A673 (cell line): ENCODE data around the gene PDCD7. TPM values are rescaled to one million over a fixed set of nuclear protein-coding genes. Genes with fewer than 3 reads are reported as not detected.

Experiments
- BruUV-seq: library from RNA; stranded (reverse); fragments of 400-500 nt; replicated peaks from 2 replicates; lab custom pipeline; 2021; lab: Mats Ljungman, UMichigan
- CTCF ChIA-PET: fragments of 300-600 bp; sonication (Branson Sonifier 250); formaldehyde crosslinking; loops from one replicate; lab custom pipeline; 2022; ENCODE audit warnings: antibody characterized with exemption; lab: Charles Lee
- POLR2A ChIA-PET: fragments of 300-600 bp; sonication (Branson Sonifier 250); formaldehyde crosslinking; loops from one replicate; lab custom pipeline; 2022; ENCODE audit warnings: antibody characterized with exemption; ENCODE audit not compliant: low non-redundant PET; lab: Charles Lee
- DNase-seq: peaks from one replicate; pipeline ENCODE4 v3.0.0-alpha.2; 2015; ENCODE audit warnings: low spot score
- H3K27ac ChIP-seq: fragments of 200-600 bp; sonication (generic); 2 replicates; pipeline ENCODE4 v1.5.1; 2016; ENCODE audit warnings: mixed run types, low read depth, mild to moderate bottlenecking, mixed read lengths, antibody characterized with exemption, low read length; ENCODE audit not compliant: poor library complexity, severe bottlenecking
- H3K27me3 ChIP-seq: fragments of 200-600 bp; sonication (generic); replicated peaks from 2 replicates; pipeline ENCODE4 v1.6.1; 2017; ENCODE audit warnings: mixed run types, low read depth, mild to moderate bottlenecking, mixed read lengths, antibody characterized with exemption, low read length; ENCODE audit not compliant: insufficient read depth, poor library complexity
- H3K36me3 ChIP-seq: fragments of 200-600 bp; sonication (generic); 2 replicates; pipeline ENCODE4 v1.6.1; 2016; ENCODE audit warnings: mixed run types, mild to moderate bottlenecking, mixed read lengths, antibody characterized with exemption, low read length; ENCODE audit not compliant: insufficient read depth, poor library complexity, severe bottlenecking
- H3K4me1 ChIP-seq: fragments of 200-600 bp; sonication (generic); 2 replicates; pipeline ENCODE4 v1.6.1; 2017; ENCODE audit warnings: mixed run types, mild to moderate bottlenecking, mixed read lengths, antibody characterized with exemption, low read length; ENCODE audit not compliant: insufficient read depth, poor library complexity, severe bottlenecking
- H3K4me3 ChIP-seq: fragments of 200-600 bp; sonication (generic); 2 replicates; pipeline ENCODE4 v1.5.1; 2016; ENCODE audit warnings: low read depth, mixed run types, mild to moderate bottlenecking, mixed read lengths, low read length; ENCODE audit not compliant: poor library complexity, severe bottlenecking
- H3K9me3 ChIP-seq: fragments of 200-600 bp; sonication (generic); 2 replicates; pipeline ENCODE4 v1.6.1; 2016; ENCODE audit warnings: mixed run types, low read depth, mild to moderate bottlenecking, mixed read lengths, antibody characterized with exemption, low read length; ENCODE audit not compliant: poor library complexity, severe bottlenecking
- EZH2 ChIP-seq: fragments of 200-600 bp; sonication (generic); IDR thresholded peaks from 2 replicates; pipeline ENCODE4 v1.6.1; 2017; ENCODE audit warnings: borderline replicate concordance, low read depth, mild to moderate bottlenecking, mixed read lengths, antibody characterized with exemption, low read length; ENCODE audit not compliant: poor library complexity, severe bottlenecking
- intact Hi-C: fragments of 100-400 bp; cut with micrococcal nuclease; formaldehyde crosslinking; loops from one replicate; pipeline ENCODE4 v1.10.0; 2022; ENCODE audit not compliant: unreplicated experiment
- total RNA-seq: library from RNA; stranded (reverse); gene quantifications from 2 replicates; pipeline ENCODE4 v1.2.3, GENCODE V29; 2021
- TF ChIP-seq, protein P1 (sequence below): fragments of 300-800, 200-600 bp; sonication (generic); conservative IDR thresholded peaks from 2 replicates; pipeline ENCODE4 v1.5.1; 2017; ENCODE audit warnings: low read depth, mild to moderate bottlenecking, antibody characterized with exemption, low read length, moderate library complexity, mixed read lengths

Gene PDCD7
- total RNA-seq, 1 experiment from 2014 or later: 39.1 TPM

DNA sequence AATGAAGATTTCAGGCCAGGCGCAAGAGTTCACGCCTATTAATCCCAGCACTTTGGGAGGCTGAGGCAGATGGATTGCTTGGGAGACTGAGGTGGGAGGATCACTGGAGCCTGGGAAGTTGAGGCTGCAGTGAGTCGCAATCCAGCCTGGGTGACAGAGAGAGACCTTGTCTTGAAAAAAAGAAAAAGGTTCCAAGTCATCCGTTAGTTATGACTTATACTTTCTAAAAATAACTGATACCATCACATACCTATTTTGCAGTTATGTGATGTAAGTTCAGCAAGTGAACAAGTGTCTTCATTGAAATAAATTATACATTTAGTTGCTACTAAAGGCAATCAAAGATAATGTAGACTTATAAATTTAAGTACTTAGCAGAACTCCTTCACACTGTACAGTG is 29.4 kb upstream of the PDCD7 start:
- no peak overlapping the region for H3K4me3 ChIP-seq
- BruUV-seq: no TSS peak
- no peaks in the 10 kb centered on the region for H3K9me3 ChIP-seq
- TF ChIP-seq, protein P1, sequence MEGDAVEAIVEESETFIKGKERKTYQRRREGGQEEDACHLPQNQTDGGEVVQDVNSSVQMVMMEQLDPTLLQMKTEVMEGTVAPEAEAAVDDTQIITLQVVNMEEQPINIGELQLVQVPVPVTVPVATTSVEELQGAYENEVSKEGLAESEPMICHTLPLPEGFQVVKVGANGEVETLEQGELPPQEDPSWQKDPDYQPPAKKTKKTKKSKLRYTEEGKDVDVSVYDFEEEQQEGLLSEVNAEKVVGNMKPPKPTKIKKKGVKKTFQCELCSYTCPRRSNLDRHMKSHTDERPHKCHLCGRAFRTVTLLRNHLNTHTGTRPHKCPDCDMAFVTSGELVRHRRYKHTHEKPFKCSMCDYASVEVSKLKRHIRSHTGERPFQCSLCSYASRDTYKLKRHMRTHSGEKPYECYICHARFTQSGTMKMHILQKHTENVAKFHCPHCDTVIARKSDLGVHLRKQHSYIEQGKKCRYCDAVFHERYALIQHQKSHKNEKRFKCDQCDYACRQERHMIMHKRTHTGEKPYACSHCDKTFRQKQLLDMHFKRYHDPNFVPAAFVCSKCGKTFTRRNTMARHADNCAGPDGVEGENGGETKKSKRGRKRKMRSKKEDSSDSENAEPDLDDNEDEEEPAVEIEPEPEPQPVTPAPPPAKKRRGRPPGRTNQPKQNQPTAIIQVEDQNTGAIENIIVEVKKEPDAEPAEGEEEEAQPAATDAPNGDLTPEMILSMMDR: no peak
- TF ChIP-seq EZH2: no peak
- H3K27ac ChIP-seq: no peak overlapping the region
- ChIA-PET POLR2A (no interaction called here), CTCF (no interaction called here)
- intact Hi-C loops: no loop called here
- no peak for DNase-seq
- H3K36me3 ChIP-seq: peaks cover 53% of the 10 kb centered on the region
- H3K4me1 ChIP-seq: no peaks in the 10 kb centered on the region
- H3K27me3 ChIP-seq: no peaks in the 10 kb centered on the region

DNA sequence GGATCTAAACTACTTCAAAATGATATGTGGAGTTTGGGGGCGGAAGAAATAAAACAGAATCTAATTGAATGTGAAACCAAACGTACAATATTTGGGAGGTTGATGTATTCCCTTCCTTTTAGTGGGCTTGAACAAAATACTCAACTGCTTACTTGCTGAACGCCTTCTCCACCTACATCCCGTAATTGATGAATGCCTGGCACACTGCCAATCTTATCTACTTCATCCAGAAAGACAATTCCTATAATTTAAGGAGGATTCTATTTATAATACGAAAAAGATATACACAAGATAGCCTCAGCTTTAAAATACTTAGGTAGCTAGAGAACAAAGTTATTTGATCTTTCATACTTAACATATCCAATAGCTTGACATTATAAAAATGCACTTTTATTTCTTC is 23.1 kb upstream of the PDCD7 start:
- DNase-seq: no peak
- Histone ChIP-seq H3K9me3 (no peaks in the 10 kb centered on the region), H3K4me1 (no peaks in the 10 kb centered on the region), H3K36me3 (peaks cover 68% of the 10 kb centered on the region), H3K27ac (no peak overlapping the region), H3K4me3 (no peak overlapping the region), H3K27me3 (no peaks in the 10 kb centered on the region)
- BruUV-seq: no TSS peak
- intact Hi-C loops: no loop called here
- POLR2A ChIA-PET: no interaction called here
- TF ChIP-seq, protein P1: no peak
- TF ChIP-seq EZH2: no peak
- CTCF ChIA-PET: no interaction called here

DNA sequence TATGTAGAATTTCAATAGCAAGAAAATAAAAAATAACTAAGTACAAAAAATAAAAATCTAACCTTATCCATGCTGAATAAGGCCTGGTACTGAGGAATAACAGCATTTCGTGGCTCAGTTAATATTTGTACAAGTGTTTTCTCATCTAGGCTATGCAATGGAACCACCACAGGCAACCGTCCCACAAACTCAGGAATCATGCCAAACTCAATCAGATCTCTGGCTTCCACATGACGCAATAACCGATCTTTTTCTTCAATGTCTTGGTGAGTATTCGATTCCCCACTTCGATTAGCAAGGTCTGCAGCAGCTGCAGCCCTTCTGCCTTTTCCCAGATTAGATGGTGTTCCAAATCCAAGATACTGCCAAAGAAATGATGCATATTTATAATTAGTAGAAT is 21.1 kb upstream of the PDCD7 start:
- BruUV-seq: no TSS peak
- ChIA-PET CTCF (no interaction called here), POLR2A (no interaction called here)
- Histone ChIP-seq H3K27ac (no peak overlapping the region), H3K27me3 (no peaks in the 10 kb centered on the region), H3K4me1 (no peaks in the 10 kb centered on the region), H3K4me3 (no peak overlapping the region), H3K36me3 (peaks cover 80% of the 10 kb centered on the region), H3K9me3 (no peaks in the 10 kb centered on the region)
- intact Hi-C loops: no loop called here
- DNase-seq: no peak
- no peak for TF ChIP-seq EZH2
- TF ChIP-seq, protein P1: no peak
